Dendritic cell treated with granulocyte-macrophage colony-stimulating factor and Interleukin-4, amounts not matched to agents 40 ng/mL and 50 ng/mL, for 4 days (primary cell): ENCODE measurements around the gene ACSL1.
"Not testable (repeated sequence)": the region's sequence is repeated elsewhere in the genome, so short reads cannot be mapped to it uniquely, and the experiment has no call there.

ENCODE experiments used
- H3K27ac Mint-ChIP-seq: one replicate; pipeline ENCODE4 v1.8.0; 2022; ENCODE audit warnings: mild to moderate bottlenecking, mixed read lengths
- H3K27me3 Mint-ChIP-seq: one replicate; pipeline ENCODE4 v1.8.0; 2022; ENCODE audit warnings: mild to moderate bottlenecking, mixed read lengths
- H3K36me3 Mint-ChIP-seq: one replicate; pipeline ENCODE4 v1.8.0; 2022; ENCODE audit warnings: low read depth, mixed read lengths
- H3K4me1 Mint-ChIP-seq: one replicate; pipeline ENCODE4 v1.8.0; 2022; ENCODE audit warnings: low read depth, mixed read lengths
- H3K4me3 Mint-ChIP-seq: one replicate; pipeline ENCODE4 v1.8.0; 2022; ENCODE audit warnings: mild to moderate bottlenecking, moderate library complexity, mixed read lengths
- H3K9me3 Mint-ChIP-seq: one replicate; pipeline ENCODE4 v1.8.0; 2022; ENCODE audit warnings: mixed read lengths
- intact Hi-C: fragments of 100-400 bp; cut with micrococcal nuclease; formaldehyde crosslinking; loops from one replicate; pipeline ENCODE4 v1.15.0; 2022

Gene ACSL1

DNA sequence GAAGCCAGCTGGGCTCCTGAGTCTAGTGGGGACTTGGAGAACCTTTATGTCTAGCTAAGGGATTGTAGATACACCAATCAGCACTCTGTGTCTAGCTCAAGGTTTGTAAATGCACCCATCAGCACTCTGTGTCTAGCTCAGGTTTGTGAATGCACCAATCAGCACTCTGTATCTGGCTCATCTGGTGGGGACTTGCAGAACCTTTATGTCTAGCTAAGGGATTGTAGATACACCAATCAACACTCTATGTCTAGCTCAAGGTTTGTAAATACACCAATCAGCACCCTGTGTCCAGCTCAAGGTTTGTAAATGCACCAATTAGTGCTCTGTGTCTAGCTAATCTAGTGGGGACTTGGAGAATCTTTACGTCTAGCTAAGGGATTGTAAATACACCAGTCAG lies 84.1 kb downstream of the ACSL1 start:
- H3K27ac Mint-ChIP-seq, H3K36me3 Mint-ChIP-seq, H3K4me3 Mint-ChIP-seq, H3K27me3 Mint-ChIP-seq, H3K9me3 Mint-ChIP-seq: not testable (repeated sequence)
- peaks cover 46% of the 10 kb centered on the region for H3K4me1 Mint-ChIP-seq
- intact Hi-C loops: loop anchor here (10.0 kb wide), 1 partner anchor 197 kb away; no protein-coding TSS in a partner anchor

GRCh38 chr4:184740980-184741391 lies 84.8 kb downstream of the ACSL1 start:
- H3K27ac Mint-ChIP-seq: no peak overlapping the region
- no peaks in the 10 kb centered on the region for H3K27me3 Mint-ChIP-seq
- peaks cover 39% of the 10 kb centered on the region for H3K4me1 Mint-ChIP-seq
- H3K9me3 Mint-ChIP-seq: no peaks in the 10 kb centered on the region
- intact Hi-C loops: loop anchor here (10.0 kb wide), 1 partner anchor 196 kb away; no protein-coding TSS in a partner anchor
- no peaks in the 10 kb centered on the region for H3K36me3 Mint-ChIP-seq
- no peak overlapping the region for H3K4me3 Mint-ChIP-seq

GRCh38 chr4:184739575-184739974 lies 86.2 kb downstream of the ACSL1 start:
- not testable (repeated sequence) for H3K9me3 Mint-ChIP-seq, H3K27me3 Mint-ChIP-seq, H3K36me3 Mint-ChIP-seq
- H3K4me3 Mint-ChIP-seq: peak overlapping the region; percentile 0
- intact Hi-C loops: loop anchor here (10.0 kb wide), 2 partner anchors 265 to 475 kb away; partner anchors contain the start of gene IRF2
- H3K4me1 Mint-ChIP-seq: peaks cover 33% of the 10 kb centered on the region
- H3K27ac Mint-ChIP-seq: peak overlapping the region; percentile 68

DNA sequence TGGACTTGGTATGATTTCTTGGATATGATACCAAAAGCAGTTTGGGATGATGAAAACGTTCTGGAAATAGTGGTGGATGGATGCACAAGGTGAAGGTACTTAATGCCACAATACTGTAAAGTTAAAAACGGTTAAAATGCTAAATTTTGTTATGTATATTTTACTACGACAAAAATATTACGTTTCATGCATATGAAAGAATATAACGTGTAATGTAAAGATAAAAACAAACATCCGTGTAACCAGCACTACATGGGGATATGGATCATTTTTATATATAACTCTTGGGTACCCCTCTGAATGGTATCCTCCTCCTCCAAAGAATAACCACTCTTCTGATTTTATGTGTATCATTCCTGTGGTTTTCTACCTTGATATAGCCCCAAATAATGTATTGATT lies 91.0 kb downstream of the ACSL1 start:
- intact Hi-C loops: loop anchor here (1.0 to 10.0 kb wide), 3 partner anchors 85 to 470 kb away; partner anchors contain the start of genes CASP3, IRF2 and PRIMPOL
- Mint-ChIP-seq H3K27ac (peak overlapping the region; percentile 88), H3K9me3 (no peaks in the 10 kb centered on the region), H3K27me3 (no peaks in the 10 kb centered on the region), H3K36me3 (peaks cover 10% of the 10 kb centered on the region), H3K4me3 (no peak overlapping the region), H3K4me1 (peaks cover 33% of the 10 kb centered on the region)

DNA sequence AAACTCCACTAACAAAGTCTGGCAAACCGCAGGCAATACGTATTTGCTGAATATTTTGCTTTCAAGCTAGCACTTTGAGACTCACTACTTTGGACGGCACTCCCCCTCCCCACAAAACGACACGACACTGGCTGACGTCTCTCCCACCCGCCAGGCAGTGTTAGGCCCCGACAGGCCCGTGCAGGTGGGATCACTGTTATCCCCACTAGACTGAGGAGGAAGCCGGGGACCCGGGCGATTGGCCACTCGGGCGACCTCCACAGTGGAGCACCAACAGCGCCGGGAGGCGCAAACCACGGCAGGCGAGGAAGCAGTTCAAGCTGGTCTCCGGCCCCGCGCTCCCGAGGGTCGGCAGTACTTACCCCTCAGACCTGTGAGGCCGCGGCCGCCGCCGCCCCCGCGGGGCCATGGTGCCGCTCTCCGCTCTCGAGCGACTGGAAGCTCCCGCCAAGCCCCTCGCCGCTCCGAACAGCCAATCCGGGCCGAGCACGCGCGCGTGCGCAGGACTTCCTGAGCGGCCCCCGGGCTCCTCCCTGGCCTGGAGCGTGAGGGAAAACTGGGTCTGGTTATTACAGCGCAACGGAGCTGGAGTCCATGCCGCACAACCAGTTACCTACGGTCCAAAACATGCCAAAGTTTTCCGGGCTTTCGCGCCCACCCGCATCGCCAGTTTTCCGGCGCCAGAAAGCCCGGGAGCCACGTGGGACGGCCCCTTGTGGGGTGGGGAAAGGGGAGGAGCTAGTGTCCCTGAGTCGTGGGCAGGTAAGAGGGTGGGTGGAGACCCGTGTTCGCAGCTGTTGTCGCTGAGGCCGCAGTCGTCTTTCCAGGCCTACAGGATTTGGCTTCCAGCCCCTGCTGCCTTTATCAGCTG lies 91.9 kb downstream of the ACSL1 start, which contains the start of gene CENPU:
Gene CENPU (minus strand): TSS at position 443 of the 871 bp plus-strand sequence. CDS start 34 bp downstream, at position 409.
- no peaks in the 10 kb centered on the region for H3K27me3 Mint-ChIP-seq
- peak within 1 kb of the TSS; percentile 92 for H3K4me3 Mint-ChIP-seq
- peaks cover 24% of the 10 kb centered on the region for H3K4me1 Mint-ChIP-seq
- H3K27ac Mint-ChIP-seq: peak within 1 kb of the TSS; percentile 88
- H3K36me3 Mint-ChIP-seq: peaks cover 11% of the 10 kb centered on the region
- H3K9me3 Mint-ChIP-seq: no peaks in the 10 kb centered on the region
- intact Hi-C loops: loop anchor here (1.0 to 10.0 kb wide), 3 partner anchors 85 to 469 kb away; partner anchors contain the start of genes CASP3, IRF2 and PRIMPOL

GRCh38 chr4:184732126-184732525 lies 93.6 kb downstream of the ACSL1 start:
- peaks cover 27% of the 10 kb centered on the region for H3K36me3 Mint-ChIP-seq

DNA sequence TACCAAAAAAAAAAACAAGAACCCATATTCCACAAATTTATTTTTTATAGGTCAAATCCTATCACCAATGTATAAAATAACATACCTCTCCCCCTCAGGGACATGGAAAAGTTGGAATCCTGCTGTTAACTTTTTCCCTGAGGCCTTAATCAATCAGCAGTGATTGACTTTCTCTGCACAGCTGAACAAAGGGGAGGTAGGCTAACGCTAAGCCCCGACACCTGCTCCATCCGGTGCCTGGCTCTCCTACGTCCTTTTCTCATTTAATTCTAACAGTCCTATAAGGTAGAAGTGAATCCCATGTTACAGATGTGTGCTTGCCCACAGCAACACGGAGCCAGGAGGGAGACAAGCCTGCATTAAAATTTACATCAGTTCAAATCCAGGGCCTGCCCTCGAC lies 94.7 kb downstream of the ACSL1 start:
- Mint-ChIP-seq H3K27ac (no peak overlapping the region), H3K4me1 (peaks cover 41% of the 10 kb centered on the region), H3K36me3 (peaks cover 34% of the 10 kb centered on the region), H3K27me3 (no peaks in the 10 kb centered on the region), H3K9me3 (peaks cover 18% of the 10 kb centered on the region), H3K4me3 (no peak overlapping the region)
- intact Hi-C loops: loop anchor here (10.0 kb wide), 2 partner anchors 256 to 466 kb away; partner anchors contain the start of gene IRF2

More at GRCh38 chr4:184732126-184732525, 93.6 kb downstream of the ACSL1 start:
- Mint-ChIP-seq H3K27ac (no peak overlapping the region), H3K9me3 (peaks cover 16% of the 10 kb centered on the region), H3K4me3 (no peak overlapping the region), H3K4me1 (peaks cover 32% of the 10 kb centered on the region), H3K27me3 (no peaks in the 10 kb centered on the region)
- intact Hi-C loops: loop anchor here (10.0 kb wide), 2 partner anchors 257 to 467 kb away; partner anchors contain the start of gene IRF2

- intact Hi-C loops: loop anchor here (10.0 kb wide), 2 partner anchors 255 to 465 kb away; partner anchors contain the start of gene IRF2
- peaks cover 18% of the 10 kb centered on the region for H3K9me3 Mint-ChIP-seq
- no peak overlapping the region for H3K27ac Mint-ChIP-seq
- H3K27me3 Mint-ChIP-seq: no peaks in the 10 kb centered on the region
- H3K36me3 Mint-ChIP-seq: peaks cover 34% of the 10 kb centered on the region
- peaks cover 47% of the 10 kb centered on the region for H3K4me1 Mint-ChIP-seq
- no peak overlapping the region for H3K4me3 Mint-ChIP-seq
Measured at GRCh38 chr4:184729946-184730345, 95.8 kb downstream of the ACSL1 start.

DNA sequence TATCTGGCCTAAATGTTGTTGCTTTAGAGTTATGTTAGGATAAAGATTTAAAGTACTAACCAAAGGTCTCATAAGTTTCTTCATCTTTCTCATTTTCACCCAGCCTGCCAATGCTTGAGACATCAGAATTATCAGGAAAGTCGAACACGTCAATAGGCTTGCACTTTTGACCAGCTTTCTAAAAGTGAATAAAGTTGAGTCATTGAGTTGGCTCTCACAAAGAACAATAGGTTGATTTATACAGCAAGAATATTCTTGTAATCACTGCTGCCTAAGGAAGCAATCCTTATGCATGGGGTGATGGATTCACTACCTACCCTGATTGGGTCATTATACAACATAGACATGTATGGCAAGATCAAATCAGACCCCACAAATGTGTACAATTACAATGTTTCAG lies 96.9 kb downstream of the ACSL1 start:
- Mint-ChIP-seq H3K4me3 (no peak overlapping the region), H3K27me3 (no peaks in the 10 kb centered on the region), H3K36me3 (peaks cover 38% of the 10 kb centered on the region), H3K4me1 (peaks cover 41% of the 10 kb centered on the region), H3K9me3 (peaks cover 18% of the 10 kb centered on the region), H3K27ac (no peak overlapping the region)
- intact Hi-C loops: no loop called here

DNA sequence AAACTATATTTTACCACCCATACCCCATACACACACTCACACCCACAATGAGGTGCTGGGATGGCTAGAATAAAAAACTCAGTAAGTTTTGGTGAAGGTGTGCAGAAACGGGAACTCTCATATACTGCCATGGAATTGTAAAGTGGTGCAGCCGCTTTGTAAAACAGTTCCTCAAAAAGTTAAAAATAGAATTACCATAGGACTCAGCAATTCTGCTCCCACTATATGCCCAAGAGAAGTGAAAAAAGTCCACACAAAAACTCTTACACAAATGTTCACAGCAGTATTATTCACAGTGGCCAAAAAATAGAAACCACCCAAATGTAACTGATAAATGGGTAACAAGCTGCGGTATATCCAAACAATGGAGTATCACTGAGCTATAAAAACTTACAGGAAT lies 98.3 kb downstream of the ACSL1 start:
- H3K27ac Mint-ChIP-seq: peak overlapping the region; percentile 56
- no peaks in the 10 kb centered on the region for H3K27me3 Mint-ChIP-seq
- peaks cover 28% of the 10 kb centered on the region for H3K4me1 Mint-ChIP-seq
- peaks cover 46% of the 10 kb centered on the region for H3K36me3 Mint-ChIP-seq
- intact Hi-C loops: no loop called here
- no peak overlapping the region for H3K4me3 Mint-ChIP-seq
- peaks cover 18% of the 10 kb centered on the region for H3K9me3 Mint-ChIP-seq

DNA sequence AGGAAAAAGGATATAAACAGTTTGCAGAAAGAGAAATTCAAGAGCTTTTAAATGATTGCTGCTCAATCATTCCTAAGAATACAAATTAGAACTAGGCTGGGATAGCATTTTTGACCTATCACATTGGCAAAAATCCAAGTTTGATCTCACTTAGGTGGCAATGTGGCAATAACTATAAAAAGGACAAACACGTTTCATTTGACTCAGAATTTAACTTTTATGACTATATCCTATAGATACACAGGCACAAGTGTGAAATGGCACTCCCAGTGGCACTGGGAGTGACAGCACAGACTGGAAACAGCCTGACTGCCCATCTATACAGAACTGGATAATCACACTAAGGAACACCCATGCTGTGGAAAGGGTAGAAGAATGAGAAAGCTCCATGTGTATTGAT lies 103.0 kb downstream of the ACSL1 start:
- H3K4me3 Mint-ChIP-seq: no peak overlapping the region
- peaks cover 63% of the 10 kb centered on the region for H3K36me3 Mint-ChIP-seq
- intact Hi-C loops: no loop called here
- H3K27me3 Mint-ChIP-seq: no peaks in the 10 kb centered on the region
- peaks cover 21% of the 10 kb centered on the region for H3K4me1 Mint-ChIP-seq
- peaks cover 17% of the 10 kb centered on the region for H3K9me3 Mint-ChIP-seq
- no peak overlapping the region for H3K27ac Mint-ChIP-seq

DNA sequence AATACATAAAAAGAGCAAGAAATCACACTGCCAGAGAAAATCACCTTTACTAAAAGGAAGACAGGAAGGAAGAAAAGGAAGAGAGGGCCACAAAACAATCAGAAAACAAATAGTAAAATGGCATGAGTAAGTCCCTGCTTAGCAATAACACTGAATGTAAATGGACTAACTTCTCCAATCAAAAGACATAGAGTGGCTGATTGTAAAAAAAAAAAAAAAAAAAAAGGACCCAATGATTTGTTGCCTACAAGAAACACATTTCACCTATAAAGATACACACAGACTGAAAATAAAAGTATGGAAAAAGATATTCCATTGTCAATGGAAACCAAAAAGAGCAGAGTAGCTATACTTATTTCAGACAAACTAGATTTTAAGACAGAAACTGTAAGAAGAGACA lies 104.5 kb downstream of the ACSL1 start:
- Mint-ChIP-seq H3K27ac (no peak overlapping the region), H3K4me1 (peaks cover 12% of the 10 kb centered on the region), H3K36me3 (peaks cover 52% of the 10 kb centered on the region), H3K27me3 (no peaks in the 10 kb centered on the region), H3K9me3 (peaks cover 10% of the 10 kb centered on the region), H3K4me3 (no peak overlapping the region)
- intact Hi-C loops: no loop called here

GRCh38 chr4:184719407-184719806 lies 106.4 kb downstream of the ACSL1 start:
- Mint-ChIP-seq H3K4me3 (no peak overlapping the region), H3K27ac (no peak overlapping the region), H3K27me3 (no peaks in the 10 kb centered on the region), H3K36me3 (peaks cover 53% of the 10 kb centered on the region), H3K9me3 (peaks cover 10% of the 10 kb centered on the region), H3K4me1 (peaks cover 5% of the 10 kb centered on the region)
- intact Hi-C loops: no loop called here

GRCh38 chr4:184715526-184715925 lies 110.2 kb downstream of the ACSL1 start:
- intact Hi-C loops: no loop called here
- H3K9me3 Mint-ChIP-seq: no peaks in the 10 kb centered on the region
- no peak overlapping the region for H3K27ac Mint-ChIP-seq
- peaks cover 5% of the 10 kb centered on the region for H3K4me1 Mint-ChIP-seq
- no peaks in the 10 kb centered on the region for H3K27me3 Mint-ChIP-seq
- H3K36me3 Mint-ChIP-seq: peaks cover 20% of the 10 kb centered on the region
- no peak overlapping the region for H3K4me3 Mint-ChIP-seq
